Endothelial cell of umbilical vein (primary cell): ENCODE data around the gene ZSCAN2. TPM values are rescaled to one million over a fixed set of nuclear protein-coding genes. Genes with fewer than 3 reads are reported as not detected.

Source experiments
- BruUV-seq: library from RNA; stranded (reverse); fragments of 400-500 nt; replicated peaks from 2 replicates; lab custom pipeline; 2021; lab: Mats Ljungman, UMichigan
- CTCF ChIA-PET: fragments of 300-600, 350-600 bp; sonication (Branson Sonifier 250); formaldehyde crosslinking; loops from one replicate; lab custom pipeline; 2021; ENCODE audit warnings: antibody characterized with exemption, inconsistent platforms; lab: Charles Lee
- POLR2A ChIA-PET: fragments of 300-600, 350-600 bp; sonication (Branson Sonifier 250); formaldehyde crosslinking; loops from one replicate; lab custom pipeline; 2021; ENCODE audit warnings: antibody characterized with exemption, inconsistent platforms; lab: Charles Lee
- DNase-seq: peaks from one replicate; pipeline ENCODE4 v3.0.0-alpha.2; 2011; ENCODE audit warnings: low read depth, low spot score
- FAIRE-seq: peaks from 2 replicates; lab custom pipeline; 2011; peaks lifted over from hg19 to GRCh38; lab: Jason Lieb, UNC
- H2AFZ ChIP-seq: 2 replicates; pipeline ENCODE4 v1.6.0; 2012; ENCODE audit warnings: low read depth, low read length, control low read depth, inconsistent platforms
- H3K27ac ChIP-seq: 2 replicates; pipeline ENCODE4 v1.5.1; 2011; ENCODE audit warnings: low read depth, mild to moderate bottlenecking, control low read depth, low read length, moderate library complexity; ENCODE audit not compliant: insufficient read depth
- H3K27me3 ChIP-seq, 2 experiments: 2 replicates each; pipeline versions ENCODE4 v1.6.0 to v1.6.1; 2011; ENCODE audit warnings: low read length in 2 of 2, mixed read lengths in 1 of 2; ENCODE audit not compliant: control insufficient read depth in 2 of 2, insufficient read depth in 2 of 2
- H3K36me3 ChIP-seq, 2 experiments: 2 replicates in 1 of 2; 3 replicates in 1 of 2; pipeline ENCODE4 v1.5.1; 2011; ENCODE audit warnings: low read length in 2 of 2, mild to moderate bottlenecking in 1 of 2, moderate library complexity in 1 of 2; ENCODE audit not compliant: control insufficient read depth in 2 of 2, insufficient read depth in 2 of 2; ENCODE audit errors: extremely low read depth in 1 of 2
- H3K4me1 ChIP-seq: 3 replicates; pipeline ENCODE4 v1.5.1; 2011; ENCODE audit warnings: mild to moderate bottlenecking, low read length; ENCODE audit not compliant: control insufficient read depth, insufficient read depth; ENCODE audit errors: extremely low read depth
- H3K4me2 ChIP-seq: 2 replicates; pipeline ENCODE4 v1.6.1; 2011; ENCODE audit warnings: low read length, control low read depth, mixed read lengths; ENCODE audit not compliant: insufficient read depth
- H3K4me3 ChIP-seq, 3 experiments: fragments of 200-600 bp in 1 of 3; sonication (generic), shearing (Covaris generic) in 1 of 3; replicated peaks in 1 of 3; 2 replicates each; pipeline ENCODE4 v1.5.1; 2011 to 2016; ENCODE audit warnings: control low read depth in 3 of 3, low read length in 3 of 3, mild to moderate bottlenecking in 2 of 3, inconsistent platforms in 1 of 3, low read depth in 1 of 3, moderate library complexity in 1 of 3; ENCODE audit not compliant: insufficient read depth in 1 of 3
- H3K79me2 ChIP-seq: 2 replicates; pipeline ENCODE4 v1.6.0; 2012; ENCODE audit warnings: low read length, inconsistent platforms; ENCODE audit not compliant: control insufficient read depth, insufficient read depth
- H3K9ac ChIP-seq: replicated peaks from 2 replicates; pipeline ENCODE3; 2011; ENCODE audit warnings: low read length, control low read depth; ENCODE audit not compliant: insufficient read depth; ENCODE audit errors: extremely low read depth
- H3K9me1 ChIP-seq: replicated peaks from 3 replicates; pipeline ENCODE4 v1.6.0; 2011; ENCODE audit warnings: mild to moderate bottlenecking, low read length; ENCODE audit not compliant: control insufficient read depth, insufficient read depth; ENCODE audit errors: extremely low read depth
- H3K9me3 ChIP-seq: replicated peaks from 2 replicates; pipeline ENCODE4 v1.5.1; 2012; ENCODE audit warnings: low read length, inconsistent platforms; ENCODE audit not compliant: control insufficient read depth, insufficient read depth
- H4K20me1 ChIP-seq: replicated peaks from 2 replicates; pipeline ENCODE3; 2011; ENCODE audit warnings: mild to moderate bottlenecking, low read length; ENCODE audit not compliant: control insufficient read depth, insufficient read depth; ENCODE audit errors: extremely low read depth
- FOS ChIP-seq: IDR thresholded peaks from 2 replicates; pipeline ENCODE4 v1.6.1; 2011; ENCODE audit warnings: mild to moderate bottlenecking, low read length, moderate library complexity, borderline replicate concordance; ENCODE audit not compliant: insufficient read depth
- GATA2 ChIP-seq: IDR thresholded peaks from 2 replicates; pipeline ENCODE4 v1.7.0; 2011; ENCODE audit warnings: low read depth, mild to moderate bottlenecking, moderate library complexity, mixed read lengths, low read length; ENCODE audit not compliant: insufficient read length, insufficient read depth
- JUN ChIP-seq: IDR thresholded peaks from 2 replicates; pipeline ENCODE4 v1.6.1; 2011; ENCODE audit warnings: borderline replicate concordance, low read depth; ENCODE audit not compliant: insufficient read length, insufficient read depth
- MYC ChIP-seq: IDR thresholded peaks from one replicate; pipeline ENCODE4 v1.6.1; 2011; ENCODE audit warnings: mild to moderate bottlenecking, low read depth, low read length
- dilution Hi-C: fragments of 300-500 bp; cut with MboI; formaldehyde crosslinking; loops from one replicate; pipeline ENCODE4 v1.15.0; 2019; ENCODE audit warnings: low sequenced_read_pairs; ENCODE audit not compliant: extremely low pct_ligation_motif_present
- intact Hi-C: fragments of 100-400 bp; cut with micrococcal nuclease; formaldehyde crosslinking; loops from one replicate; pipeline ENCODE4 v1.10.0; 2022
- polyA plus RNA-seq, 4 experiments: library from polyadenylated mRNA; depleted of rRNA in 3 of 4; stranded (reverse) in 3 of 4; unstranded in 1 of 4; fragments of >200 nt; gene quantifications; 2 replicates each; pipeline versions ENCODE4 v1.2.1 to v1.2.3, GENCODE V29; 2011 to 2012; ENCODE audit warnings: missing spikeins in 1 of 4
- total RNA-seq: library from RNA; stranded (reverse); gene quantifications from 2 replicates; pipeline ENCODE4 v1.2.3, GENCODE V29; 2021

ZSCAN2 gene
- total and polyA plus RNA-seq, 2 donors (not counting 3 experiments of a cell fraction or from before 2014, with no cell fraction given): 12.9 to 13.5 TPM

DNA sequence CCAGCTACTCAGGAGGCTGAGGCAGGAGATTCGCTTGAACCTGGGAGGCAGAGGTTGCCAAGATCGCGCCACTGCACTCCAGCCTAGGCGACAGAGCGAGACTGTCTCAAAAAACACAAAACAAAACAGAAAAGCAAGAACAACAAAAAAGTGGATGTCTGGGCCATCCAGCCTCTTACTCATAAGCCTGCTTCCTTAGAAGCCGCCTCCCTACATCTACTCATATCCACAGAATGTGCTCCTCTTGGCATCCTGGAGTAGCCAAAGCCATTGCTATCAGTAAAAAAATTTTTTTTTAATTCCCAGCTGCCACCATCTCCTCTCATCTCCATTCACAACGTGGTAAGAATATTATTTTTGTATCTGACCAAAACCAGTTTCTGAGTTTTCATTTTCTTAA is 10.8 kb downstream of the ZSCAN2 start:
- Histone ChIP-seq H3K9ac (no peak overlapping the region), H3K36me3 (peaks cover under 1 to 2% of the 10 kb centered on the region in 2 experiments), H4K20me1 (no peaks in the 10 kb centered on the region), H3K9me3 (no peaks in the 10 kb centered on the region), H3K4me2 (no peak overlapping the region), H3K4me1 (peaks cover 14% of the 10 kb centered on the region), H3K27me3 (no peaks in the 10 kb centered on the region), H3K9me1 (no peaks in the 10 kb centered on the region), H3K79me2 (peaks cover 2% of the 10 kb centered on the region), H2AFZ (no peak overlapping the region), H3K27ac (no peak overlapping the region), H3K4me3 (no peak overlapping the region)
- CTCF ChIA-PET: interaction anchor here (1.0 kb wide), 2 partner anchors 24 to 25 kb away, joined by 4 read pairs; no protein-coding TSS in a partner anchor
- FAIRE-seq (no peak), DNase-seq (no peak)
- BruUV-seq: no TSS peak
- TF ChIP-seq FOS (peak; percentile 13), JUN (no peak)
- dilution Hi-C loops: no loop called here
- POLR2A ChIA-PET: no interaction called here
- intact Hi-C loops: no loop called here

- POLR2A ChIA-PET: no interaction called here
Measured at GRCh38 chr15:84616235-84616634, 15.4 kb downstream of the ZSCAN2 start.

More at GRCh38 chr15:84616235-84616634, 15.4 kb downstream of the ZSCAN2 start:
- peaks cover 7% of the 10 kb centered on the region for H3K9me3 ChIP-seq
- H3K4me1 ChIP-seq: peaks cover 16% of the 10 kb centered on the region
- H4K20me1 ChIP-seq: no peaks in the 10 kb centered on the region
- no peaks in the 10 kb centered on the region for H3K9me1 ChIP-seq
- dilution Hi-C loops (no loop called here), intact Hi-C loops (no loop called here)
- FAIRE-seq (peak; percentile 93), DNase-seq (peak; percentile 41)
- CTCF ChIA-PET: interaction anchor here (0.9 to 1.0 kb wide), 3 partner anchors 9 to 17 kb away, joined by 3 to 6 read pairs (median 3); no protein-coding TSS in a partner anchor
- no peak overlapping the region for H3K4me3 ChIP-seq
- H3K79me2 ChIP-seq: peaks cover 2% of the 10 kb centered on the region
- no peak overlapping the region for H3K27ac ChIP-seq
- peaks cover 0 to 7% of the 10 kb centered on the region in 2 experiments for H3K36me3 ChIP-seq
- TF ChIP-seq GATA2 (peak; percentile 65), MYC (no peak)
- no peaks in the 10 kb centered on the region for H3K27me3 ChIP-seq
- no peak overlapping the region for H2AFZ ChIP-seq
- H3K4me2 ChIP-seq: peak overlapping the region; percentile 5
- H3K9ac ChIP-seq: no peak overlapping the region
- no TSS peak for BruUV-seq
